GM19397 (cell line): Measurements from ENCODE around the gene GNLY.
A peak's percentile ranks its signal among the peaks of the same experiment; 100 is the strongest.
"Not testable (repeated sequence)": the region's sequence is repeated elsewhere in the genome, so short reads cannot be mapped to it uniquely, and the experiment has no call there.

Experiments used
- ATAC-seq: cut with Tn5 transposase; IDR thresholded peaks from one replicate; pipeline ENCODE4 v1.9.1; 2021; ENCODE audit warnings: mild to moderate bottlenecking, moderate library complexity; ENCODE audit not compliant: unreplicated experiment

The GNLY gene

GRCh38 chr2:85663594-85664565 lies 30.3 kb upstream of the GNLY start:
- ATAC-seq, result no peak

- no peak for ATAC-seq
Observed at GRCh38 chr2:85665264-85665937, 28.8 kb upstream of the GNLY start.

GRCh38 chr2:85666016-85666415 lies 28.1 kb upstream of the GNLY start:
- ATAC-seq, result no peak

- ATAC-seq, result no peak
Observed at GRCh38 chr2:85666435-85667316, 27.5 kb upstream of the GNLY start.

- no peak for ATAC-seq
Observed at GRCh38 chr2:85667561-85668008, 26.6 kb upstream of the GNLY start.

GRCh38 chr2:85668009-85668856 lies 25.9 kb upstream of the GNLY start, which contains the start of gene SFTPB:
Gene SFTPB (minus strand): TSS chr2:85668199. CDS start chr2:85668183, 16 bp downstream.
- no peak for ATAC-seq

GRCh38 chr2:85668857-85669142 lies 25.4 kb upstream of the GNLY start:
- no peak for ATAC-seq

- peak; percentile 69 for ATAC-seq
Observed at GRCh38 chr2:85669549-85669948, 24.6 kb upstream of the GNLY start.

- ATAC-seq, result not testable (repeated sequence)
Observed at GRCh38 chr2:85670416-85670815, 23.7 kb upstream of the GNLY start.

- ATAC-seq, result no peak
Observed at GRCh38 chr2:85672456-85672855, 21.7 kb upstream of the GNLY start.

- ATAC-seq, result no peak
Observed at GRCh38 chr2:85673716-85674375, 20.3 kb upstream of the GNLY start.

- ATAC-seq, result no peak
Observed at GRCh38 chr2:85674417-85674816, 19.7 kb upstream of the GNLY start.

GRCh38 chr2:85675427-85675826 lies 18.7 kb upstream of the GNLY start:
- no peak for ATAC-seq

- ATAC-seq, result no peak
Observed at GRCh38 chr2:85675866-85676548, 18.2 kb upstream of the GNLY start.

- ATAC-seq, result no peak
Observed at GRCh38 chr2:85678377-85678776, 15.8 kb upstream of the GNLY start.

- ATAC-seq, result peak; percentile 75
Observed at GRCh38 chr2:85678794-85679672, 15.1 kb upstream of the GNLY start.

- no peak for ATAC-seq
Observed at GRCh38 chr2:85680707-85681371, 13.3 kb upstream of the GNLY start.

- no peak for ATAC-seq
Observed at GRCh38 chr2:85681372-85681763, 12.8 kb upstream of the GNLY start.
